GM12878 (cell line): Measurements from ENCODE around the gene MYO7A. TPM values are rescaled to one million over a fixed set of nuclear protein-coding genes. Genes with fewer than 3 reads are reported as not detected.

Source experiments
- ATAC-seq: fragments of 200-7000 bp; cut with Tn5 transposase; 3 replicates; pipeline ENCODE4 v1.9.1; 2020; ENCODE audit warnings: mild to moderate bottlenecking, moderate library complexity
- Bru-seq: library from RNA; stranded (reverse); fragments of 400-500 nt; gene quantifications from one replicate; lab custom pipeline; 2021; lab: Mats Ljungman, UMichigan
- BruChase-seq, 2 experiments: library from RNA; stranded (reverse); fragments of 400-500 nt; gene quantifications; one replicate each; lab custom pipeline; 2021; lab: Mats Ljungman, UMichigan
- BruUV-seq: library from RNA; stranded (reverse); fragments of 400-500 nt; replicated peaks from 2 replicates; lab custom pipeline; 2021; lab: Mats Ljungman, UMichigan
- CTCF ChIA-PET: fragments of 300-600 bp; sonication (Branson Sonifier 250); formaldehyde crosslinking; extraction: SDS; loops from one replicate; lab custom pipeline; 2021; ENCODE audit warnings: inconsistent platforms; lab: Yijun Ruan, JAX
- POLR2A ChIA-PET: fragments of 350-600 bp; formaldehyde crosslinking; extraction: SDS; loops from one replicate; lab custom pipeline; 2021; ENCODE audit warnings: inconsistent platforms; lab: Charles Lee
- RAD21 ChIA-PET: fragments of 300-600 bp; sonication (Branson Sonifier 250); formaldehyde crosslinking; loops from one replicate; lab custom pipeline; 2023; ENCODE audit warnings: antibody characterized with exemption; ENCODE audit not compliant: unreplicated experiment; lab: Charles Lee
- SMC1A ChIA-PET: fragments of 300-600 bp; sonication (Branson Sonifier 250); formaldehyde crosslinking; loops from one replicate; lab custom pipeline; 2023; ENCODE audit not compliant: unreplicated experiment, uncharacterized antibody; lab: Charles Lee
- DNase-seq: peaks from one replicate; pipeline ENCODE4 v3.0.0-alpha.2; 2011; ENCODE audit warnings: low read depth, low spot score
- FAIRE-seq: peaks from 3 replicates; lab custom pipeline; 2011; peaks lifted over from hg19 to GRCh38; lab: Jason Lieb, UNC
- H2AFZ ChIP-seq: 2 replicates; pipeline ENCODE4 v1.6.0; 2011; ENCODE audit warnings: low read depth, low read length, control low read depth; ENCODE audit not compliant: control insufficient read depth
- H3K27ac ChIP-seq: 2 replicates; pipeline ENCODE4 v1.5.1; 2011; ENCODE audit warnings: control low read depth; ENCODE audit not compliant: control insufficient read depth, insufficient read depth
- H3K27me3 ChIP-seq, 2 experiments: replicated peaks in 1 of 2; 2 replicates each; pipeline versions ENCODE4 v1.6.0 to v1.6.1; 2011; ENCODE audit warnings: low read length in 1 of 2; ENCODE audit not compliant: control insufficient read depth in 2 of 2, insufficient read depth in 2 of 2
- H3K36me3 ChIP-seq, 2 experiments: 2 replicates each; pipeline ENCODE4 v1.5.1; 2011; ENCODE audit warnings: low read length in 1 of 2; ENCODE audit not compliant: control insufficient read depth in 2 of 2, insufficient read depth in 2 of 2
- H3K4me1 ChIP-seq: 2 replicates; pipeline ENCODE4 v1.6.1; 2011; ENCODE audit warnings: mild to moderate bottlenecking, low read length, moderate library complexity, mixed read lengths; ENCODE audit not compliant: control insufficient read depth, insufficient read depth
- H3K4me2 ChIP-seq: 2 replicates; pipeline ENCODE4 v1.6.0; 2011; ENCODE audit warnings: control low read depth; ENCODE audit not compliant: control insufficient read depth, insufficient read depth
- H3K4me3 ChIP-seq: fragments of 200-600 bp; sonication (generic); 2 replicates; pipeline ENCODE4 v1.5.1; 2016
- H3K79me2 ChIP-seq: 2 replicates; pipeline ENCODE4 v1.6.0; 2011; ENCODE audit warnings: low read length; ENCODE audit not compliant: control insufficient read depth, insufficient read depth
- H3K9ac ChIP-seq: 2 replicates; pipeline ENCODE4 v1.8.0; 2011; ENCODE audit warnings: low read length, control low read depth, mixed read lengths; ENCODE audit not compliant: control insufficient read depth, insufficient read depth
- H3K9me3 ChIP-seq: replicated peaks from 3 replicates; pipeline ENCODE4 v1.5.1; 2011; ENCODE audit warnings: mild to moderate bottlenecking, low read length; ENCODE audit not compliant: control insufficient read depth, insufficient read depth
- H4K20me1 ChIP-seq: 2 replicates; pipeline ENCODE4 v1.6.0; 2011; ENCODE audit not compliant: control insufficient read depth, insufficient read depth
- CBFB ChIP-seq: IDR thresholded peaks from 2 replicates; pipeline ENCODE4 v1.6.1; 2016; ENCODE audit warnings: antibody characterized with exemption, low read depth
- CUX1 ChIP-seq: IDR thresholded peaks from 2 replicates; pipeline ENCODE4 v1.6.1; 2012; ENCODE audit warnings: improper control_type of control experiment, low read depth, low read length; ENCODE audit not compliant: insufficient replicate concordance
- DPF2 ChIP-seq: fragments of 450-650 bp; IDR thresholded peaks from 2 replicates; pipeline ENCODE4 v1.6.1; 2017; ENCODE audit warnings: mild to moderate bottlenecking
- EGR1 ChIP-seq, 2 experiments: IDR thresholded peaks; 1 replicate in 1 of 2; 2 replicates in 1 of 2; pipeline ENCODE4 v1.6.1; 2011 to 2012; ENCODE audit warnings: low read depth in 2 of 2, low read length in 2 of 2, borderline replicate concordance in 1 of 2, mild to moderate bottlenecking in 1 of 2, moderate library complexity in 1 of 2
- JUNB ChIP-seq: IDR thresholded peaks from 2 replicates; pipeline ENCODE4 v1.6.1; 2016; ENCODE audit warnings: antibody characterized with exemption, mild to moderate bottlenecking
- MLLT1 ChIP-seq: fragments of 450-650 bp; IDR thresholded peaks from 2 replicates; pipeline ENCODE4 v1.6.1; 2016; ENCODE audit warnings: mild to moderate bottlenecking
- NFIC ChIP-seq: IDR thresholded peaks from 2 replicates; pipeline ENCODE4 v1.6.1; 2012; ENCODE audit warnings: low read depth, mild to moderate bottlenecking, inconsistent platforms, low read length, moderate library complexity
- NR2F1 ChIP-seq: fragments of 450-650 bp; conservative IDR thresholded peaks from 2 replicates; pipeline ENCODE4 v1.6.1; 2017; ENCODE audit warnings: mild to moderate bottlenecking
- POLR2AphosphoS2 ChIP-seq: IDR thresholded peaks from 2 replicates; pipeline ENCODE4 v1.6.1; 2011; ENCODE audit warnings: low read depth, mild to moderate bottlenecking, low read length, improper control_type of control experiment, moderate library complexity
- RCOR1 ChIP-seq: conservative IDR thresholded peaks from 2 replicates; pipeline ENCODE4 v1.6.1; 2012; ENCODE audit warnings: low read depth, low read length, improper control_type of control experiment
- SMC3 ChIP-seq: IDR thresholded peaks from 2 replicates; pipeline ENCODE4 v1.6.1; 2011; ENCODE audit warnings: low read length, improper control_type of control experiment, borderline replicate concordance
- SP1 ChIP-seq: IDR thresholded peaks from one replicate; pipeline ENCODE4 v1.6.1; 2011; ENCODE audit warnings: low read depth, low read length
- WGBS: methylation state at CpG from one replicate; pipeline ENCODE4 v1.1.6; 2016; ENCODE audit warnings: low lambda C conversion rate; ENCODE audit not compliant: insufficient replicate concordance, insufficient coverage; ENCODE audit errors: missing lambda C conversion rate; 5-methylcytosine and 5-hydroxymethylcytosine counted together
- in situ Hi-C: fragments of 300-500 bp; cut with MboI; formaldehyde crosslinking; loops from 9 replicates; pipeline ENCODE4 v1.14.3; 2018; ENCODE audit warnings: mixed read lengths
- intact Hi-C: fragments of 100-400 bp; cut with micrococcal nuclease; formaldehyde crosslinking; loops from one replicate; pipeline ENCODE4 v1.14.2; 2022; ENCODE audit not compliant: unreplicated experiment
- long read RNA-seq, 2 experiments: library from polyadenylated mRNA; unstranded; transcript quantifications; one replicate each; pipeline ENCODE4 v2.0.0, GENCODE V29; 2019 to 2020
- polyA minus RNA-seq, 3 experiments: library from RNA; depleted of rRNA, polyadenylated mRNA; stranded (reverse); fragments of >200 nt; gene quantifications; 2 replicates each; pipeline ENCODE4 v1.2.3, GENCODE V29; 2011
- polyA plus RNA-seq, 11 experiments: library from polyadenylated mRNA; depleted of rRNA in 4 of 11; unstranded in 6 of 11; stranded (reverse) in 5 of 11; fragments of >200 nt; fragmentation: Nextera tagmentation in 4 of 11; fragmentation: Illumina TruSeq in 1 of 11; extraction: Ambion mirVana in 4 of 11; extraction: Trizol in 1 of 11; gene quantifications; 1 replicate in 1 of 11; 2 replicates in 10 of 11; pipeline versions ENCODE4 v1.2.1 to v1.2.3, GENCODE V29; 2011 to 2016; ENCODE audit warnings: inconsistent platforms in 2 of 11, missing spikeins in 2 of 11, low read depth in 1 of 11
- total RNA-seq, 4 experiments: library from RNA; depleted of rRNA in 3 of 4; stranded (reverse); fragments of >200 nt in 3 of 4; fragmentation: Illumina TruSeq in 1 of 4; extraction: Trizol in 1 of 4; gene quantifications; 2 replicates each; pipeline versions ENCODE4 v1.2.1 to v1.2.3, GENCODE V29; 2013 to 2021

MYO7A gene
- total RNA-seq (2013; cell fraction: nucleolus; rRNA removed): 0.13 TPM in 1 of 2 replicates, not detected in the other
- not detected in 2 replicates for total RNA-seq (2014; rRNA removed)
- not detected in 2 replicates for total RNA-seq (2014; rRNA removed; fragmentation: Illumina TruSeq; extraction: Trizol)
- 0.21 and 0.24 TPM in 2 replicates for total RNA-seq (2021)
- polyA plus RNA-seq (2011; ENCODE audit: low read depth): not detected
- polyA plus RNA-seq (2011; rRNA removed): 0.04 TPM in 1 of 2 replicates, not detected in the other
- 0.02 TPM in 1 of 2 replicates, not detected in the other for polyA plus RNA-seq (2011; cell fraction: cytosol; rRNA removed)
- polyA plus RNA-seq (2011; cell fraction: nucleus; rRNA removed): 0.06 and 0.07 TPM in 2 replicates
- 0.03 TPM in 1 of 2 replicates, not detected in the other for polyA plus RNA-seq (2012)
- 0.01 TPM in 1 of 2 replicates, not detected in the other for polyA plus RNA-seq (2014; fragmentation: Illumina TruSeq; extraction: Trizol)
- not detected for polyA plus RNA-seq (2014; fragmentation: Nextera tagmentation; extraction: Ambion mirVana)
- 0.04 TPM in 1 of 2 replicates, not detected in the other for polyA plus RNA-seq (2014; rRNA removed)
- not detected for polyA plus RNA-seq (2016; fragmentation: Nextera tagmentation; extraction: Ambion mirVana)
- polyA minus RNA-seq (2011; rRNA and poly(A)+ RNA removed): not detected in 2 replicates
- not detected in 2 replicates for polyA minus RNA-seq (2011; cell fraction: cytosol; rRNA and poly(A)+ RNA removed)
- 0.10 TPM in 1 of 2 replicates, not detected in the other for polyA minus RNA-seq (2011; cell fraction: nucleus; rRNA and poly(A)+ RNA removed)
- percentile 3 among the genes with signal in this experiment for Bru-seq, nascent RNA
- percentile 4 among the genes with signal in this experiment for BruChase-seq, experiment 1, labeled RNA remaining after a 6-hour chase
- percentile 2 among the genes with signal in this experiment for BruChase-seq, experiment 2, labeled RNA remaining after a 2-hour chase
- long read RNA-seq, experiment 1: 0 reads
- long read RNA-seq, experiment 2, partial matches to known transcripts: 0 of 1 reads
- long read RNA-seq, experiment 2, other reads (novel, unspliced or antisense): 1 of 1 reads

- WGBS: 17% methylated on average over 18 of the region's 20 CpGs
- in situ Hi-C loops: no loop called here
- no TSS peak for BruUV-seq
- DNase-seq (no peak), ATAC-seq (peak; percentile 16; the same call in 1 of the 3 replicates), FAIRE-seq (no peak)
- Histone ChIP-seq H3K4me3 (no peak within 1 kb of the TSS), H2AFZ (peak within 1 kb of the TSS; percentile 52), H3K4me1 (0 out of 2 replicates have a peak, but pooled peaks cover 3% of the 10 kb centered on the region), H3K79me2 (no peaks in the 10 kb centered on the region), H3K9ac (no peak within 1 kb of the TSS), H3K27me3 (peaks cover 0 to 3% of the 10 kb centered on the region in 2 experiments; a peak in 2 of 4 replicates), H3K36me3 (no peaks in the 10 kb centered on the region), H3K9me3 (no peaks in the 10 kb centered on the region), H3K4me2 (peak within 1 kb of the TSS; percentile 71), H4K20me1 (no peaks in the 10 kb centered on the region), H3K27ac (no peak within 1 kb of the TSS)
- ChIA-PET SMC1A (interaction anchor here (2.0 to 2.3 kb wide), 2 partner anchors 59 to 421 kb away, joined by 10 to 20 read pairs; no protein-coding TSS in a partner anchor), RAD21 (interaction anchor here (0.8 to 1.9 kb wide), 4 partner anchors 19 to 143 kb away, joined by 3 to 8 read pairs (median 4); no protein-coding TSS in a partner anchor), POLR2A (no interaction called here), CTCF (interaction anchor here (0.6 to 3.6 kb wide), 11 partner anchors 10 to 491 kb away, joined by 3 to 50 read pairs (median 5); no protein-coding TSS in a partner anchor)
- no peak for TF ChIP-seq POLR2AphosphoS2
- TF ChIP-seq JUNB: no peak
- TF ChIP-seq DPF2: no peak
- no peak for TF ChIP-seq CBFB
- TF ChIP-seq SP1: no peak
- no peak for TF ChIP-seq EGR1 (IDR thresholded peaks at IDR 0.05; ENCODE audit: borderline replicate concordance in 1 of 2, low read depth in 2 of 2, low read length in 2 of 2)
- TF ChIP-seq MLLT1: no peak
- no peak for TF ChIP-seq RCOR1
- no peak for TF ChIP-seq CUX1
- no peak for TF ChIP-seq SMC3
- no peak for TF ChIP-seq NR2F1
- no peak for TF ChIP-seq NFIC
- intact Hi-C loops: loop anchor here (1.0 to 5.0 kb wide), 3 partner anchors 60 to 491 kb away; no protein-coding TSS in a partner anchor
Observed at GRCh38 chr11:77127920-77128691, at the start of gene MYO7A. TSS of gene MYO7A (plus strand) at chr11:77128246. CDS start at chr11:77130635, 2,389 bp downstream.
